Left renal pelvis (tissue), 4 donors: Measurements from ENCODE around the gene FGD5. TPM values are rescaled to one million over a fixed set of nuclear protein-coding genes. Genes with fewer than 3 reads are reported as not detected.
"Not testable (repeated sequence)": the region's sequence is repeated elsewhere in the genome, so short reads cannot be mapped to it uniquely, and the experiment has no call there.

ENCODE experiments used
- DNase-seq, 4 donors: peaks; one replicate each; pipeline ENCODE4 v3.0.0-alpha.2; 2013; ENCODE audit warnings: low read depth in 4 of 4, low spot score in 3 of 4
- polyA plus RNA-seq, 4 donors: library from polyadenylated mRNA; unstranded; fragments of 120-200 nt; gene quantifications; one replicate each; pipeline ENCODE4 v1.2.1, GENCODE V29; 2013; ENCODE audit not compliant: insufficient read length in 4 of 4

The FGD5 gene
- polyA plus RNA-seq, 4 donors: 21.6 to 37.3 (median 23.1) TPM

DNA sequence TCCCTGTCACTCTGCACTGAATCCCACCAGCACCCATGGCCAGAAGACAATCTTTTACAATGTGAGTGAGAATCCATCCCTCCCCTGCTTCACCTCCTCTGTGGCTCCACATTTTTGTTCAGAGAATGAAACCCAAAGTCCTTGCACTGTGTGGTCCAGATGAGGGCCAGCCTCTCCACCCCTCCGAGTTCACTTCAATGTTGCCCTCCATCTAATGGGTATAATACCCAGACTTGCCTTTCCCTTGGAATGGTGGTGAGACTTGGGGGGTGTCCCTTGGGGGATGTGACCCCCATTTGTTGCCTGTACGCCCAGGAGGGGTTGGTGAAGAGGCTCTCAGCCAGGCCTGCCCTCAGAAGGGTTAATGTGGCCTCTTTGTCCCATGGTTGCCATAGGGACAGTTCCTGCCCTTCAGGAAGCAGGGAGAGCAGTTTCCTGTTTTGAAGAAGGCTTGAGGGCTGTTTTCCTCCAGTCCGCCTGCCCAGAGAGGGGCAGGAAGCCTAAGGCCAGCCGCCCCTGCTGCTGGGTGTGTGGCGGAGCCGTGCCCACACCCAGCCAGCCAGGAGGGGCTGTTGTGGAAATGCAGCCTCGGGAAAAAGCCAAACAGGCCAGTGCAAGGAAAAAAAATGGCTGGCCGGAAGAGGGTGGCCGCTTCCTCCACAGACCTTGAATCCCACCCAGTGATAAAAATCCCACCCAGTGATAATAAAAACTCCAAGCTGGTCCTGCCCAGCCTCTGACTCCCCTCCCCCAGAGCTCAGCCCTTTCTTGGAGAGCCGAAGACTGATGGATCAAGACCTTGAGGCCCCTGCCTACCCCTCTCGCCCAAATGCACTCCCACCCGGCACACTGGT, 14.6 kb upstream of the FGD5 start:
- DNase-seq: no peak

DNA sequence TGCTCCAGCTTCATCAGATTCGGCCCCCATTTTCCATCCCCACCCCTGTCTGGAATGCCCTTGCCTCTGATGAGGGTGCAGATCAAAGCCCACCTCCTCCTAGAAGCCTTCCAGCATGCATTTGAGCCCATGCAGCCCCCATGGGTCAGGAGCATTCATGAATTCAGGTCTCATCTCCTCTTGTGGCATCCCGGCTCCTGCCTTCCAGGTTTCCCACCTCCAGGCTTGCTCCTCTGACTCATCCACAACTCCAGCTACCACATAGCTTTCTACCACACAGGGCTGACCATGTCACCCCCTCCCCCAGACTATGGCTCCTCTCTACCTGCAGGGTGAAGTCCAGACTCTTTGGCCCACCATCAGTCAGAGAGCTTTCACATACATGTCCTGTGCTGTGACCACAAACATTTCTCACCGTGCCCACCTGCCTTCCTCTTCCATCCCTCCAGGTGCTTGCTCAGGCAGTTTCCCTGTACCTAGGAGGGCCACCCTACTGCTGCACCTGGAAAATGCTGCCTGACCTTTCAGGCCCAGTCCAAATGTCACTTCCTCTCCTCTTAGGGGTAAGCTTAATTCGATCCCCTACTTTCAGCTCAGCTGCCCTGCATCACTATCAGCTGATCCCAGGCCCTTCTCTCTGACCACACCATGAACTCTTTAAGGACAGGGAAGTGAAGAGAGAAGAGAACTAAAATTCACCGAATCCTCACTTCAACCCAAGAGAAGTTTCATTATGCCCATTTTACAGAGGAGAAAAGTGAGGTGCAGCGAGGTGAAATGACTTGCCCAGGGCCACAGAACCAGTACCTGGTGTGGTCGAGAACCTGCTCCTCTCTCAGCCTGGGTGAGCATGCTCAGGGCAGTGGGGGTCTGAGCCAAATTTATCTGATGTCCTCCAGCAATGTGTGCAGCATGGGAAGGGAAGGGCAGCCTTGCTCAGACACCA, 13.7 kb upstream of the FGD5 start:
- no peak for DNase-seq

DNA sequence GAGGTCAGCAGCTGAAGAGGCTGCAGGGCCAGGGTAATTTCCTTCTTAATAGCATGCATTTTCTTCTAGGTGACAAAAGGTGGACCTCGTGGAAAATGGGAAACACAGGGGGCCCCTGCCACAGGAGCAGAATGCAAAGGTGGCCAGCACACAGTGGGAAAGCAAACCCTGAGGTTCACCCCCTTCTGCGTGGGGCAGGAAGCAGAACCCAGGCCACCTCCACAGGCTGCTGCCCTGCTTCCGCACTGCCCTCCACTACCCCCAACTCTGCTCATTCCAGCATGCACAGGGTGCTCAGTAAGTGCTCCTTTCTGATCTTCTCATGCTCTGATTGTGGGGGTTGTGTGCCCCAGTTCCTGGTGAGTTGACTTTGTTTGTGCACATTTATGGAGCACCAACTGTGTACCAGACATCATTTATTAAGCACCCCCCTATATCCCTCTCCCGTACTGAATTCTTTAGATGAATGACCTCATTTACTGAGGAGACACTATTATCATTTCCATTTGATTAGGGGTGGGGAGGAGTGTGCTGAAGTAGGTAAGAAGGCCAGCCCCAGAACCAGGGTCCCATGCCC, 12.7 kb upstream of the FGD5 start:
- DNase-seq: no peak

DNA sequence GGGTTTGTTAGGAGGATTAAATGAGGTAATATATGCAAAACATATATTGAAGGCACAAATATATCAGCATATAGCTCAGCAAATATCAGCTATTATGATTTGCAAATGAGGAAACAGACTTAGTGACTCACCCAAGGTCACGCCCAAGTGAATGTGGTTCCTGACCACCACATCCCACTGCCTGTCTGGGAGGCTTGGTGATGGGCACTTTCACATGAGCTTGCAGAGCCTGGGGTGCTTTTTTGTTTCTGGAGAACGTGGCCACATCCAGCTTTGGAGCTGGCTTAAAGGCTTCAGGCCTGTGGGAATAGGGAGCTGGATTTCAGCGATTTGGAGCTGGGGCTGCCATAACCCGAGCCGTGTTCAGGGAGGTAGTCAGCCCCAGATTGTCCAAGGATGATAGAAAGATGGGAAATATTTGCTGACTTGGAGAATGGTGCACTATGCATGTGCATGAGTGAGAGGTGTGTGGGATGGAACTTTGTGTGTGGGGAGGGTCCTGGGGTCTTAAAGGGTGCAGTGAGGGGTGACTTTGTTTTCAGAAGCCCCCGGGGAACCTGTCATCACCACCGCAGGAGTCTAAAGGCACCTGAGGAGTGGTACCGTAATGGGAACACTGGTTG, 12.0 kb upstream of the FGD5 start:
- DNase-seq: no peak

DNA sequence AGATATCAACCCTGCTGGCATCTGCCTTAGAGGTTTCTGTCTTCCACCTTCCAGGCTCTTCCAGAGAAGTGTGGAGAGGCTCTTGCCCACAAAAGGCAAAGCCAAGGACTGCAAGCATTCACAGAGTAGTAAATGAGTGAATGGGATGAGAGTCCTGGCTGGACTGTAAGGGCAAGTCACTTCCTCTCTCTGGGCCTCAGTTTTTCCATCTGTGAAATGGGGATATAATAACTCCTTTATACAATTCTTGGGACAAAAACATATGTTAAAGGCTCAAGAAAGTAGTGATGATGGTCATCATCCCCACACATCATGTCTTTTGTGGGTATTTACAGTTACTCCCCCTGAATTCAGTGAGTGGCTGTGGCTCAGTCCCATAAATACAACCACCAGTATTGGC, 10.7 kb upstream of the FGD5 start:
- no peak for DNase-seq

DNA sequence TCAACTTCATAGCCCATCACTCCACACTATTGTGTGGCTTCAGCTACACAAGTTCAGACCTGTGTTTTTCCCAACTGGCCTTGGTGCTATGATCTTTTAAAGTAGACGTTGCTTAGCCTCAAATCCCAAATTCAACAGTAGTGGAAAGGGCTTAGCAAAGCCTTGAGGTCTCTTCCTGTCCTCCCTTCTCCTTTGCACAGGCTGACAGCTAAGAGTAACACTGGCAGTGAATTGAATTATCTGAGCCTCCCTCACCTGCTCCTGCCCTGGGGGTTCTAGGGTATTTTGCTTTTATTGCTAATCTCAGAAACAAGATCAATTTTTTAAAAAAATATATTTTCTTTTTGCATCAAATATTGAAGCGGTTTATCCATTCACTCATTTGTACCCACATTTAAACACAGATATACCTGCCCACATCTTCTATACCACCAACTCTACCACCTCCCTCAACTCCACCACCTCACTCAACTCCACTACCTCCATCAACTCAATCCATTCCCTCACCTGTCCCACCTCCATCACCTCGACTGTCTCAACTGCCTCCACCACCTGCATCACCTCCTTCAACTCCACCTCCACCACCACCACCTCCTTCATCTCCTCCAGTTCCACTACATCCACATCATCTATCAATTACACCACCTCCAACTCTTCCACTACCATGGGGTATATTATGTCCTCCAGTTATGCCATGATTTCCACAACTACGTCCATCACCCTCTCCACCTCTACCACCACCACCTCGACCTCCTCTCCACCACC, 10.1 kb upstream of the FGD5 start:
- no peak for DNase-seq

DNA sequence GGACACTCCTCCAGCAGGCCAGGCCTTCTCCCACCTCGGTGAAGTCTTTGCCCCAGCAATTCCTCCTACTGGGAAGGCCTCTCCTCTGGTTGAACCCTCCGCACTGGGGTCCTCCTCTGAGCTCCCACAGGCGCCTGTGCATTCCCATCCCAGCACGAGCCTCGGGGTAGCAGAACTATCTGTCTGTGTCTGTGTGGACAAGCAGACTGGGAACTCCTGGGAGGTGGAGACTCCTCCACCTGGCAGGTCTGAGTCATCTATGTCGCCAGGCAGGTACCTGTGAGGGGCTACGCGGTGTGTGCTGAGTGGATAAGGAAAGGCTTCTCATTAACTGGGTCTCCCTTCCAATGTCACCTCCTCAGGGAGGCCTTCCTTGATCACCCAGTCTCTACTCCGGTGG, 9.2 kb upstream of the FGD5 start:
- not testable (repeated sequence) for DNase-seq

DNA sequence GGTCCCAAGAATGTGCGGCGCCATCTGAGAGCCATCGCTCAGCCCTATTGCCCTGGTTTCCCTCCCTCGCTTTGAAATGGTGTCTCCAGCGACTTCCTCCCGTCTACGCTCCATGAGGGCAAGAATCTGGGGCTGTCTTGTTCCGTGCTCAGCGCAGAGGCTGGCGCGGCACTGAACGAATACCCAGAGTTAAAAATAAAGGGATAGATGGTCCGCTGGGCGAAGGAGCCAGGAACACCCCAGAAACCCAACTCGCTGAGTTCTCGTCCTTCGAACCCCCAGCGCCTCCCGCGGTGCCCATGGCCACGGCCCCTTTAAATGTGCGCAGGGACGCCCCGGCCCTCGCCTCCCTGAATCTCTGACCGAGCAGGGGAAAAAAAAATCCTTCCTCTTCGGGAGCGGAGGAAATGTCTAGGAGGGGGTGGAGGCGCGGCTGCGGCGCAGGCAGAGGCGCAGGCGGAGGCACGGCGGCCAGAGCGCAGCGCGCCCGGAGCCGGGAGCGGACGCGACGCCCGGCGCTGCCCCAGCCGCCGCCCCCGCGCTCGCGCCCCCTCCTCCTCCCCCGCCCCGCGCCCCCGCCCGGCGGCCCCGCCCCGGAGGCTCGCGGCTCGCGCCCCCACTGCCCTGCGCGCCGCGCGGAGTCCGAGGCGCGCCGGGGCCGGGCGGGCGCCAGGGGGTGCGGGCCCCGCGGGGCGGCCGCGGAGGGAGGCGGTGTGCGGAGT, 8.5 kb upstream of the FGD5 start:
- no peak for DNase-seq

DNA sequence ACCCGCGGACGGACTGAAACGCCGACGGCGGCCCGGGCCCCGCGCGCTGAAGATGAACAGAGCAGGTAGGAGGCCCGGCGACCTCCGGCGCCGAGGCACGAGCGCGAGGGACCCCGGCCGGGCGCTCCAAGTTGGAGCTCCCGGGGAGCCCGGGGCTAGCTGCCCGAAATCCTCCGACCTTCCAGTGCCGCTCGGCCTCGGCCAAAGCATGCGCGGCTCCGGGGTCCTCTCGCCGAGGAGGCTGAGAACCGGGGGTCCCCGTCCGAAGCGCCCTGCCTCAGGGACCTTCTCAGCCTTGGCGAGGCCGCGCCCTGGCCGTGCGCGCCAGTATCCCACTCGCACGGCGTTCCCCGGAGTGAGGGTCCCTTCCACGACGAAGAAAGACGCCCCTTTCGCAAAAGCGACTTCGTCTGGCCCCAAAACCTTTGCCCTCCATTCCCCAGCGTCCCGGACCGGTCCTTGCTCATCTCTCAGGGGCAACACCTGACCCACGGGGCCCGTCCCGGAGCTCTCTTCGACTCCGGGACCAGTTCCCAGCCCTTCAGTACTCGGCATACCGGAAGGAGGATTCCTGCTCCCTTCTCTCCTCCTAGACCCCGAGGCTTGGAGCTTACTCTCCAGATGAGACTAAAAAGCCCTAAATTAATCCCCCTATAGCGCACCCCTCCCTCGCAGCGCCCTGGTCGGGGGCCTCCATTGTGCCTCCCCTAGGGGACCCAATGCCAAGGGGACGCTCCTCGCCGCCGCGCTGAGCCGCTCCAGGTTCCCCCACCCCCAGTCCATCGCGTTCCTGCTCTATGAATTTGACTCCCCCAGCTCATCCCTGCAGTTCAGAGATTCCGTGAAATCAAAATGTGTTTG, 7.7 kb upstream of the FGD5 start:
- DNase-seq: no peak

DNA sequence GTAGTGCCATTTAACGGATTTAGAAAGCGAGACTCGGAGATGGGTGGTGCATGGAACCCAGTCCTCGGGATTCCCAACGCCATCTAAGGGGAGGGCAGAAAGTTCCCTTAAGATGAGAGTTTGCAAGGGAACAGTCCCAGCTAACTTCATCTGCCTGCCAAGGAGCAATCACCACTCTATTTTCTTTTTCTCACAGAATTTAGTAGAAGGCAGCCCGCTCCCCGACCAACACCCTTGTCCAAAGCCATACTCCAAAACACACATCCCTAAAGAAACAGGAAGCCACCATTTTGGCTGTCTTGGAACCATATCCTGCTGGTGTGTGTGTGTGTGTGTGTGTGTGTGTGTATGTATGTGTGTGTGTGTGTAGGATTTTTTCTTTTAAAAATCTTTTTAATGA, 7.1 kb upstream of the FGD5 start:
- DNase-seq: no peak

DNA sequence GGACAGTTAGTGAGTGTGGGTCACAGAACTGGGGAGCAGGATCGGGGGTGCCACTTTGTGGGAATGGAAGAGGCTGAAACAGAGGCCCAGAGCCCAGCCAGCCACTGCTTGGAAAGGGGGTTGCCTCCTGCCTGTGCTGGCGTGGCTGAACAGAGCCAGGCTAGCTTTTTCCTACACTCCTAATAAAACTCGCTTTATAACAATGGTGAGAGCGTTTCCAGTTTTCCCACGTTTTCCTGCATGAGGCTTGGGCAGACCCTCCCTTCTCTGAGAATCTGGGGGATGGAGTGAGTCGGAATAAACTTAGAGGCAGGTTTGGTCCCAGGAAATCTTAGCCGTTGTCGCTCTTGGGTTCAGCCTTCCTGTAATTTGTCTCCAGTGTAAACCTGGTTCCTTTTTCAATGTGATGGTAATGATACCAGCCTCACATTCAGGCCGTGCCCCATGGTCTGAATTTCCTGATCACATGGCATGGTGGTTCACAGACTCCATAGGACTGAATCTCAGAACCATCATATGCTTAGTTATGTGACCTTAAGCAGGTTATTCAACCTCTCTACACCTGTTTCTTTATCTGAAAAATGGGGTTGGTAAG, 6.5 kb upstream of the FGD5 start:
- DNase-seq: no peak

DNA sequence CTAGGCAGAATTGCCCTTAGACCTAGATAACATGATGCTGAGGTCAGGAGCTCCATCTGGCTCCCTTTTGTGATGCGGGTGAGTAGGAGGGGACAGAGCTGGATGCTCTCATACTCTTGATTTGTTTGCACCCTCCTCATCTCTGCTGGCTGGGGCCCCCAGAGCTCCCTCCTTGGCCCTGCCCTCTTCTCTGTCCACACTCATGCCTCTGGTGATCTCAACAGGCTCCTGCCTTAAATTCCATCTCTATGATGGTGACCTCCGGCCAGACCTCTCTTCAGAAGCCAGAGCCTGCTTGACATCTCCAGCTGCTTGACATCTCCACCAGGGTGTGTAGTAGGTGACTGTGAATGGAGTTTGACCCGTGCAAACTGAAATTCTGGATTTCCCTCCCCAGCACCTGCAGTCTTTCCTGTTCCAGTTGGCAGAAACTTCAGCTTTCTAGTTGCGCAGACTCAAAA, 4.3 kb upstream of the FGD5 start:
- DNase-seq: no peak

DNA sequence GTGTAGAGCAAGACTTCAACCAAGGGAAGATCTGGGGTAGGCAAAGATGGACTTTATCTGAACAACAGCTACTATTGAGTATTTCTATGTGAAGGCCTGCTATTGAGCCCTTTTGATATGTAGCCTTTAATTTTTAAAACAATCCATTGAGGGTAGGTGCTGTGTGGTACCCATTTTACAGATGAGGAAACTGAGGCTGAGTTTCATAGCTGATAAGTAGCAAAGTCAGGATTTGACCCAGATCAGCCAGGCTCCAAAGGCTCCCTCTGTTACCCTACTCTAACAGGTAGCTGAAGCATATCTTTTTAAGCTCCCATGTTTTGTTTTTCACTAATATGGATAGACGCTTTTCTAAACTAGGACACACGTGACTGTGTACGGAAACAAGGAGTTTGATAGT, 2.4 kb upstream of the FGD5 start:
- no peak for DNase-seq

DNA sequence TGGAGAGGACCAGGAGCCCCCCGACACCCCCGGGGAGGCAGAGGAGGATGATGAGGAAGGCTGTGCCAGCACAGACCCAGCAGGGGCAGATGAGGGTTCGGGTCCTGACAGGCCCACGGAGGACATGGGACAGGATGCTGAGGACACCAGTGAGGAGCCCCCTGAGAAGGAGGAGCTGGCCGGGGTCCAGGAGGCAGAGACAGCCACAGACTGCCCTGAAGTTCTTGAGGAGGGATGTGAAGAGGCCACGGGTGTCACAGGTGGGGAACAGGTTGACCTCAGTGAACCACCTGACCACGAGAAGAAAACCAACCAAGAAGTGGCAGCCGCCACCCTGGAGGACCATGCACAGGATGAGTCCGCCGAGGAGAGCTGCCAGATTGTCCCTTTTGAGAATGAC, 909 bp downstream of the FGD5 start:
- no peak for DNase-seq

DNA sequence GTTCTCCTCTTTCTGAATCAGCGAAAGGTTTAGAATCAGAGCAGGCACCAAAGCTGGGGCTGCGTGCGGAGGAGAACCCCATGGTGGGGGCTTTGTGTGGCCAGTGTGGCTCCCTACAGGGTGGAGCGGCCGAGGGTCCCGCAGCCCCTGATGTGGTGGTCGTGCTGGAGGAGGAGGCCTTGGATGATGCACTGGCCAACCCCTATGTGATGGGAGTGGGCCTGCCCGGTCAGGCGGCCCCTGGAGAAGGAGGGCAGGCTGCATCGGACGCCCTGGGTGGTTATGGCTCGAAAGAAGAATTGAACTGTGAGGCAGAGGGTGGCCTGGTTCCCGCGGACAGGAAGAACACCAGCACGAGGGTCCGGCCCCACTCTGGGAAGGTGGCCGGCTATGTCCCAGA, 1.4 kb downstream of the FGD5 start:
- DNase-seq: no peak

DNA sequence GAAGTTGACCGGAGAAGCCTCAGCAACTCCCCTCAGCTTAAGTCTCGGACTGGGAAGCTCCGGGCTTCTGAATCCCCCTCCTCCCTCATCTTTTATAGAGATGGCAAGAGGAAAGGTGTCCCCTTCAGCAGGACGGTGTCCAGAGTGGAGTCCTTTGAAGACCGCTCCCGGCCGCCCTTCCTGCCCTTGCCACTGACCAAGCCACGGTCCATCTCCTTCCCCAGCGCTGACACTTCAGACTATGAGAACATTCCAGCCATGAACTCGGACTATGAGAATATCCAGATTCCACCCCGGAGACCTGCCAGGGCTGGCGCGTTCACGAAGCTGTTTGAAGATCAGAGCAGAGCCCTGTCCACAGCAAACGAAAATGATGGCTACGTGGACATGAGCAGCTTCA, 2.4 kb downstream of the FGD5 start:
- no peak for DNase-seq

DNA sequence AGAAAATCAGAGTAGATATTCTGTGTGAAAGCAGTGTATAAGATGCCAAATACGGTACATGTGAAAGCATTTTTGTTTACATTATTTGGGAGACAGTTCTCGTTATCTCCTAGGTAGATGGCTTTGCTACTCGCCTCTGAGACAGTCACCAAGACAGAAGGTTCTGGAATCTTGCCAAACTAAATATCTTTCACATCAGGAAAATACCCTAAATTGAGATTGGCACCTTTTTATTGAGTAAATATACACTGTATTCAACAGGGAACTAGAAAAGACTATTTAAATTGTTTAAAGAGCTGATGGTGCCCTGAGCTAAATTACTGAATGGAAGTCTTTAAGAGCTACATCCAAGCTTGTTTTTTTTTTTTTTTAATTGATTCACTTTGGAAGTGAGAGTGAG, 3.4 kb downstream of the FGD5 start:
- no peak for DNase-seq
